ENCODE measurements around the gene MYO1D. TPM values are rescaled to one million over a fixed set of nuclear protein-coding genes. Genes with fewer than 3 reads are reported as not detected.

The MYO1D gene
- total RNA-seq, 4 donors from 2014 or later, result 60.4 to 89.0 (median 82.5) TPM

GRCh38 chr17:32504166-32504990, 372.5 kb downstream of the MYO1D start:
- DNase-seq (ENCODE audit: low spot score in 2 of 2), result no peak
- WGBS, 2 donors, result 82 to 86% methylated on average over 18 of the region's 18 CpGs

GRCh38 chr17:32503251-32504165, 373.4 kb downstream of the MYO1D start:
- DNase-seq (ENCODE audit: low spot score in 2 of 2), result no peak
- TF ChIP-seq POLR2A (IDR thresholded peaks at IDR 0.05), result no peak
- TF ChIP-seq CTCF (IDR thresholded peaks at IDR 0.05), result no peak
- WGBS, 2 donors, result 70 to 72% methylated on average over 7 of the region's 7 CpGs

More at GRCh38 chr17:32504166-32504990, 372.5 kb downstream of the MYO1D start:
- H3K4me3 ChIP-seq (ENCODE audit: low read depth, poor library complexity, severe bottlenecking), result no peak overlapping the region
- intact Hi-C loops (cut with DNase I; ENCODE audit: low total_unique reads), result no loop called here
- no peak for TF ChIP-seq CTCF (IDR thresholded peaks at IDR 0.05)
- TF ChIP-seq POLR2A (IDR thresholded peaks at IDR 0.05), result no peak

GRCh38 chr17:32502710-32503109, 374.2 kb downstream of the MYO1D start:
- DNase-seq (ENCODE audit: low spot score in 2 of 2), result no peak
- 84 to 85% methylated on average over 10 of the region's 10 CpGs for WGBS, 2 donors
- intact Hi-C loops (cut with DNase I; ENCODE audit: low total_unique reads), result no loop called here
- no peak overlapping the region for H3K4me3 ChIP-seq (ENCODE audit: low read depth, poor library complexity, severe bottlenecking)
- TF ChIP-seq CTCF (IDR thresholded peaks at IDR 0.05) (no peak), POLR2A (IDR thresholded peaks at IDR 0.05) (no peak)

More at GRCh38 chr17:32503251-32504165, 373.4 kb downstream of the MYO1D start:
- H3K4me3 ChIP-seq (ENCODE audit: low read depth, poor library complexity, severe bottlenecking), result no peak overlapping the region
- intact Hi-C loops (cut with DNase I; ENCODE audit: low total_unique reads), result no loop called here

GRCh38 chr17:32502013-32502412, 374.9 kb downstream of the MYO1D start:
- H3K4me3 ChIP-seq (ENCODE audit: low read depth, poor library complexity, severe bottlenecking), result no peak overlapping the region
- DNase-seq (ENCODE audit: low spot score in 2 of 2), result no peak
- intact Hi-C loops (cut with DNase I; ENCODE audit: low total_unique reads), result no loop called here
- TF ChIP-seq POLR2A (IDR thresholded peaks at IDR 0.05) (no peak), CTCF (IDR thresholded peaks at IDR 0.05) (no peak)
- 97 to 100% methylated on average over 3 of the region's 3 CpGs for WGBS, 2 donors

- no peak for DNase-seq (ENCODE audit: low spot score in 2 of 2)
- TF ChIP-seq POLR2A (IDR thresholded peaks at IDR 0.05) (no peak), CTCF (IDR thresholded peaks at IDR 0.05) (no peak)
- no peak overlapping the region for H3K4me3 ChIP-seq (ENCODE audit: low read depth, poor library complexity, severe bottlenecking)
- intact Hi-C loops (cut with DNase I; ENCODE audit: low total_unique reads), result no loop called here
- WGBS, 2 donors, result 69 to 75% methylated on average over 9 of the region's 9 CpGs
Measured at GRCh38 chr17:32498391-32498790, 378.5 kb downstream of the MYO1D start.
